ENCODE results near the gene TSPEAR. TPM values are rescaled to one million over a fixed set of nuclear protein-coding genes. Genes with fewer than 3 reads are reported as not detected.
A peak's percentile ranks its signal among the peaks of the same experiment; 100 is the strongest.

Gene TSPEAR
- total and polyA plus RNA-seq, 2 of the 13 experiments (the other 11 are each of a cell fraction or from before 2014, with no cell fraction given) = 0.07 to 0.32 TPM

DNA sequence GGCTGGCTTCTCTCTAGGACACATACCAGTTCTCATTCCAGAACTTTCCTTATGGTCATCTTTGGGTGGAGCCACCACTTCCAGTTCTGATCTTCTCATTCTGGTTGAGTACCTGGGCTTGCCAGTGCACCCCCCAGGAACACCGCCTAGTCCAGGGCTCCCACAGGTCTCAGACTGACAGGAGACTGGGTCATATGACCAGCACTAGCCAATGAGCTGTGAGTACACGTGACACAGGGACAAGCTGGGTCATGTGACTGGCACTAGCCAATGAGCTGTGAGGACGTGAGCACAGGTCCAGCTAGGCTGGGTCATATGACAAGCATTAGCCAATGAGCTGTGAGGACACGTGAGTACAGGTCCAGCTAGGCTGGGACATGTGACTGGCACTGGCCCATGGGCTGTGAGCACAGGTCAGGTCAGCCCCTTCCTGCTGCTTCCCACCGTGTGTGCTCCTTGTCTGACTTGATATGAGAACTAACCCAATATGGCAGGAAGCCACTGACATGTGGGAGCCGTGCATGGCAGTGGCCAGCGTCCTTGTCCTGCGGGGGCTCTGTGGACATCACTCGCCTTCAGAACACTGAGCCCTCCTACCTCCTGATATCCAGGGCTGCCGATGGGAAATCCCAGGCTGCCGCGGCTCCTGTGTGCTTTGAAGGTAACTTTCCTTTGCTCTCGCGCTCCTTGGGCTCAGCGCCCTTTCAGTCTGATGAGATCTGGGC, 194.0 kb downstream of the TSPEAR start:
- Histone ChIP-seq H3K27me3 (ENCODE audit: control insufficient read depth in 1 of 2, insufficient read depth in 2 of 2, low read length in 2 of 2) (no peaks in the 10 kb centered on the region), H3K9me3 (ENCODE audit: low read length) (no peaks in the 10 kb centered on the region), H3K4me3 (replicated peaks in 1 of 3; ENCODE audit: insufficient read depth in 1 of 3, low read depth in 2 of 3, low read length in 3 of 3) (peak overlapping the region in 2 of 3 experiments; percentile 48 to 56; a peak in 5 of 6 replicates), H3K79me2 (ENCODE audit: insufficient read depth, low read length) (no peaks in the 10 kb centered on the region), H4K20me1 (ENCODE audit: insufficient read depth, low read length) (no peaks in the 10 kb centered on the region), H3K4me1 (ENCODE audit: insufficient read depth, low read length) (peaks cover 41% of the 10 kb centered on the region), H3K4me2 (ENCODE audit: low read depth, low read length) (peak overlapping the region; percentile 57), H3K9ac (ENCODE audit: insufficient read depth, low read depth, low read length) (peak overlapping the region; percentile 47), H3K36me3 (replicated peaks in 1 of 2; ENCODE audit: control insufficient read depth in 1 of 2, insufficient read depth in 2 of 2, low read length in 2 of 2) (no peaks in the 10 kb centered on the region), H2AFZ (ENCODE audit: low read length) (no peak overlapping the region), H3K27ac (ENCODE audit: extremely low read length, insufficient read depth, low read length) (peak overlapping the region; percentile 16)
- peak; percentile 93 for DNase-seq (ENCODE audit: low spot score)
- ChIA-PET POLR2A (interaction anchor here (0.7 to 3.8 kb wide), 8 partner anchors 10 to 356 kb away, joined by 3 to 49 read pairs (median 4); partner anchors contain the start of gene PTTG1IP), CTCF (ENCODE audit: low intra/inter-chr PET ratio, low total read pairs) (no interaction called here)
- no TSS peak for BruUV-seq (replicated peaks)
- FAIRE-seq = peak; percentile 95
- intact Hi-C loops (cut with micrococcal nuclease; ENCODE audit: unreplicated experiment) (no loop called here), in situ Hi-C loops (cut with HindIII; ENCODE audit: extremely low pct_ligation_motif_present, low pct_unique_long_range_greater_than_20kb) (no loop called here)
- WGBS (ENCODE audit: low lambda C conversion rate) = 86% methylated on average over 8 of the region's 15 CpGs
- ATAC-seq = peak; percentile 78
- TF ChIP-seq SALL2 (CRISPR knock-in tag; IDR thresholded peaks at IDR 0.05) (peak; percentile 45; the same call in 1 of the 2 replicates), ONECUT2 (CRISPR knock-in tag; IDR thresholded peaks at IDR 0.05) (no peak), ARNTL (CRISPR knock-in tag; IDR thresholded peaks at IDR 0.05) (peak; percentile 90), ZBTB25 (CRISPR knock-in tag; IDR thresholded peaks at IDR 0.05) (0 out of 2 replicates have a peak, but pooled peaks have one; percentile 14), MEF2D (CRISPR knock-in tag; IDR thresholded peaks at IDR 0.05) (0 out of 2 replicates have a peak, but pooled peaks have one; percentile 39), FOSL2 (CRISPR knock-in tag; IDR thresholded peaks at IDR 0.05) (peak; percentile 21; the same call in 1 of the 2 replicates), HNRNPL (IDR thresholded peaks at IDR 0.05; ENCODE audit: low read depth, low read length) (no peak), AKAP8 (CRISPR knock-in tag; IDR thresholded peaks at IDR 0.05) (peak; percentile 96), POGZ (CRISPR knock-in tag; IDR thresholded peaks at IDR 0.05) (peak; percentile 84), ZNF510 (CRISPR knock-in tag; IDR thresholded peaks at IDR 0.05; ENCODE audit: low read depth) (0 out of 2 replicates have a peak, but pooled peaks have one; percentile 37), SIN3A (IDR thresholded peaks at IDR 0.05; ENCODE audit: borderline replicate concordance, low read depth, low read length) (no peak), ZHX1 (CRISPR knock-in tag; IDR thresholded peaks at IDR 0.05; ENCODE audit: low read depth) (0 out of 2 replicates have a peak, but pooled peaks have one; percentile 44), RARA (CRISPR knock-in tag; IDR thresholded peaks at IDR 0.05) (0 out of 2 replicates have a peak, but pooled peaks have one; percentile 12), ZNF207 (IDR thresholded peaks at IDR 0.05; ENCODE audit: borderline replicate concordance) (0 out of 2 replicates have a peak, but pooled peaks have one; percentile 61), NFE2L2 (IDR thresholded peaks at IDR 0.05; ENCODE audit: low read length) (no peak), ZNF746 (CRISPR knock-in tag; IDR thresholded peaks at IDR 0.05) (no peak), PHF21A (CRISPR knock-in tag; IDR thresholded peaks at IDR 0.05) (no peak), SRSF4 (IDR thresholded peaks at IDR 0.05; ENCODE audit: low read depth, low read length, poor library complexity, severe bottlenecking) (no peak), YY1 (IDR thresholded peaks at IDR 0.05; ENCODE audit: insufficient read depth, insufficient replicate concordance, low read depth, low read length) (peak; percentile 18), KDM2A (CRISPR knock-in tag; IDR thresholded peaks at IDR 0.05; ENCODE audit: borderline replicate concordance, low read depth) (peak; percentile 78), NFKB2 (CRISPR knock-in tag; IDR thresholded peaks at IDR 0.05; ENCODE audit: borderline replicate concordance) (peak; percentile 26; the same call in 1 of the 2 replicates), ZNF556 (CRISPR knock-in tag; IDR thresholded peaks at IDR 0.05; ENCODE audit: borderline replicate concordance) (0 out of 2 replicates have a peak, but pooled peaks have one; percentile 45)
